GM19099 (cell line): Measurements from ENCODE around the gene NME1.

Experiments used
- POLR2A ChIP-seq: IDR thresholded peaks from 3 replicates; pipeline ENCODE4 v1.6.1; 2011; ENCODE audit warnings: low read depth; ENCODE audit not compliant: insufficient read length; ENCODE audit errors: extremely low read depth

NME1 gene

DNA sequence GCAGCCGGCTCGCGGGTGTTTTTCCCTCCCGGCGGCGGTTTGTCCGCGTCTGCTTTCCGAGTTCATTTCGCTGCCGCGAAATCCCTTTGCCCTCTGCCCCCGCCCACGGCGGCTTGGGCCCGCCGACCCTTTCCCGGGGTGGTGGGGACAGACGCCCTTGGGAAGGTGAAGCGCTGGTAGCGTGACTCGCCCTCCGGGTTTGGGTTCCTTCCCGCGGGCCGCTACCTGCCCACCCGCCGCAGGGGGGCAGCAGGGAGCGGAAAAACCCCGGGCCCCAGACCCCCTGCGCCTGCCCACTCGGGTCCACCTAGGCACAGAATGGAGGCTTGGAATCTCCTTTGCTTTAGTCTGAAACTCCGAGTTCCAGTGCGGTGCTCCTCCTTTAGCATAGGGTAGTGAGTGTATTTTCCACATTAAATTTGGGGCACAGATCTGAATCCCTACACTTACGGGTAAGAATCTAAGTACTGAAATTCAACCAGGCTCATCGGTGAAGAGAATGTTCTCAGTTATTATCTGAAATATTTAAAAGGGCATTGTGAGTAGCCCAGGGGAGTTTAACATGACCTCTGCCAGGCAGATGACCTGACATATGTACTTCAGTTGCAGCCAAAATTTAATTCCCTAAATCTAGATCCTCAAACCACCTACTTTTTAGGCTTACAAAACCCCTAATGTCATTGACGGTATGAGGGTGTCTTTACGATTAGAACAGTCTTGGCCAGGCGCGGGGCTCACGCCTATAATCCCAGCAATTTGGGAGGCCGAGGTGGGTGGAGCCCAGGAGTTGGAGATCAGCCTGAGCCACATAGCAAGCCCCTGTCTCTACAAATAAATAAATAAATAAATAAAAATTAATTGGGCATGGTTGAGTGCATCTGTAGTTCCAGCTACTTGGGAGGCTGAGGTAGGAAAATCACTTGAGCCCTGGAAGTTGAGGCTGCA lies 13.9 kb downstream of the NME1 start:
- TF ChIP-seq POLR2A = no peak

DNA sequence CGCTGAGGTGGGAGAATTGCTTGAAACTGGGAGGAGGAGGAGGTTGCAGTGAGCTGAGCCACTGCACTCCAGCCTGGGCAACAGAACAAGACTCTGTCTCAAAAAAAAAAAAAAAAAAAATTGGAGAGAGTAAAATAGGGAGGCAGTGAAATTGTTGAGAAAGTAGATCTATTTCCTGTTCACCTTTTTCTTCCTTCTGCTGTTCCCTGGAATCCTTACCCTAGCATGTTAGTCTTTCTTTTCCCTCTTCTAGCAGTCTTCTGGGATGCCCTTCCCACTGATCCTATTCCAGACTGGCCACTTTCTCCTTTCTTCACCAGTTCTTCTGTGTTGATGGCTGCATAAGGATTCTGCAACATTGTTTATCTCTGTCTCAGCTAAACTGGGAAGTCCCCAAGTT lies 16.0 kb downstream of the NME1 start:
- TF ChIP-seq POLR2A = no peak

DNA sequence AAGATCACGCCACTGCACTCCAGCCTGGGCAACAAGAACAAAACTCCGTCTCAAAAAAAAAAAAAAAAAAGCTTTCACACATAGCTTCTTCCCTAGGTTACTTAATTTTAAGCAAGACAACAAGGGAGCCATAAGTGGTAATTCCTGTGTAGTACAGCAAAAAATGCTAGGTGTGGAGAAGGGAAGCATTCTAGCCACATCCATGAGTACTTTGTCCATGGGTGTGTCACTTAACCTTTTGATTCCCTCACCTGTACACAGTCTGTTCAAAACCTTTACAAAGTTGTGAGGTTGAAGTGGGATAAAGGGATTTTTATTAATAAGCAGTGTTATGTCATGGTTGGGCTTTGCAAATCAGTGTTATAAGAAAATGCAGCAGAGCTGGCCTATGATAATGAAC lies 17.4 kb downstream of the NME1 start:
- TF ChIP-seq POLR2A = no peak

DNA sequence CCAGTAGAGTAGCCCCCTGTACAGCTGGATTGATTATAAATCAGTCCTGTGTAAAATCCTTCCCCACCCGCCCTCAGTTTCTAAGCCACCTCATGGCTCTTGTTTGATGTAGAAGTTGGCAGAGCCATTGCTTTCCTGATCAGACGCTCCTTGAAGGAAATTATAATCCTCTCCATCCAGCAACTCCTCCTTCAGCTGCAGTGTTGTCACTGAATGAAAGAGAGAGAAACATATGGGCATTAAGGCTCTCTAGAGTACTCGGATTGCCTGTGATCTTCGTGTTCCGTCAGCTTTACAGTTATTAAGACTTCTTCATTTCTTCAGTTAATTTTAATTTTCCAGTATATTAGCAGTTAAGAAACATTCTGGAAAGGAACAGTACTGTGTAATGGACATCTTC lies 27.1 kb downstream of the NME1 start:
- TF ChIP-seq POLR2A = no peak

DNA sequence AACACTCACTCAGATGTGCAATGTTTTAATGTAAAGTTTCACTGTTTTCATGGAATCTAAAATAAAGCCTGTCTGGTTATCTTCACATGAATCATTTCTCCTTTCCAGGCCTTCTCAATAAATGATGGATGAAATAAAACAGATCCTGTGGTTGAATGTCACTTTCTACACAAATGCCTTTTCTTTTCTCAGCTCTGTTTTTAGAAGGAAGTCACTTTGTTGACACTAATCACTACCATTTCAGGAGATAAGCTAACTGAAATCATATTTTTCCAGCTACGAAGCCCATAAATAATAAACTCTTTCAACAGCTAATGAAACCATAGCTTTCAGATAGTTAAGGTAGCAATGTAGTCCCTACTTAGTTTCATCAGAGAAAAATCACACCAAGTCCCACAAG lies 30.8 kb downstream of the NME1 start:
- no peak for TF ChIP-seq POLR2A

DNA sequence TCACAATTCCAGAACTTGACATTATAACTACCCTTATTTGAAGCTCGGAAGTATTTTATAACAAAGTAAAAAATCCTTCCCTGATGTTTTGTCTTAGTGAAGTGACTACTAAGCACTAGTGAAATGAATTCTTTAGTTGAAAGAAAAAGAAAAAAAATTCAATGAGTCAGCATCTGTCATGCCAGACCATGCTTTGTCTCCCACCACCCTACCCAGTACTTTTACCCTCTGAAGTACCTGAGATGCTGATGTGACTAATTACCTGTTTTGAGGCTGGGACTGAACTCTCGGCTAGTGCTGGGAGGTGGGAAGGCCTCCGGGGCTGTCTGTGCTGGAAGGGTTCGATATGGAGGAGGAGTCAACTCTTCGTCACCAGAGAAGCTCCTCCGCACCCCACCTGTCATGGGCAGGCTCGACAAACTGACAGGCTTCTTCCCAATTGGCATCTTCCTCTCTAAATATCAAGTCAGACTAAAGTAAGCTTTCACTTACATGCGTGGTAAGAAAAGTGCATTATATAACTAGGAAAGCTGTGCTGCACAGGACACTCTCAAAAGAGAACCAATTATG lies 32.5 kb downstream of the NME1 start:
- TF ChIP-seq POLR2A = no peak

DNA sequence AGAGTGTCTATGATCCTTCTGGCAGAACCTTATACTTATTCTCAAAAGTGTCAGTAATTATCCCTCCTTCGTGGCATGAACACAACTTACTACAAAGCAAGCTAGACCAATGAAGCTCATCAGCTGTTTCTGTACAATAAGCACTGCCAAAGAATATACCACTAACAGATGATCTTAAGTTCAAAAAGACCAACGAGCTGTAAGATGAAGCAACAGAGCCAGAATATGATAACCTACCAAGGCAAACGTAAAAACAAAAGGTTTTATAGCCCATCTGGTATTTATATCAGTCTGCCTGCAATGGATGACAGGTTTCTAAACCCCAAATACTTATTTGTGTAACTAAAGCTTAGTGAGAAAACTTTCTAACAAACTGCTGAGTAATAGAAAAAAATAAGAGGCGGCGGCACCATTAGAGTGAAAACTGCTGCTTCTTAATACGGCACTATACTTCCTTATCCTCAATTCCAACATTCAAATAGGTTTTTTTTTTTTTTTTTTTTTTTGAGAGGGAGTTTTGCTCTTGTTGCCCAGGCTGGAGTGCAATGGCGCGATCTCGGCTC lies 35.0 kb downstream of the NME1 start:
- no peak for TF ChIP-seq POLR2A

DNA sequence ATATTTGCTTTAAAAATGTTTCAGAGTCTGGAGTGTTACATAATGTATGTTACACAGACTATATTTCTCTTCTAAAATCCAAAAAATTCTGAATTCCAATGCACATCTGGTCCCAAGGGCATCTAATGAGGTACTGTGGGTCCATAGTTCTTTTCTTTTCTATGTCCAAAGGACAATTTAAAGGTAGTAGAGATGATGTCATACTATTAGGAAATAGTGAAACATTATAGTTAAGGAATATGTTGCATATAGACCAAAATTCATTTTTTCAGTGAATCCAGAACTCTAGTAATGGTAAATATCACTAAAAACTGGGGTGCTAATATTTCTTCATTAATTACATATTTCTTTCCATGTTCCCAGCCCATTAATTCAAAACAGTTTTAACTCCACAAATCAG lies 35.8 kb downstream of the NME1 start:
- TF ChIP-seq POLR2A = no peak

DNA sequence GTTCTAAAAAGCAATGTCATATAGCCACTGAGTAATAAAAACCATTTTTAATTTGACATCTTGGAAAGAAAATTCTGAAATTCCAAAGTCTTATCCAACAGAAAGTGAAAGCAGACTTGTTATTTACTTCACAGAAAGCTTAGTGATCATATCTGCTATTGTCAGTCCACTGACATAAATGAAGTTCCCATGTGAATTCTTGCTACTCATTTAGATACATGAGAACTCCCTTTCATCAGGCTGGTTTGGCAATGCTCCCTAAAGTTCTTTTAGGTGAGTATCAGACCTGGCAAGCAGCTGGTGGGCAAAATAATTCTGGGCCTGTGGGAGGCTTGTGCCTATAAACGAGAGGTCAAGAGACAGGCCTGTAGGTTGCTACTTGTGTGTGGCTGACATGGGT lies 36.3 kb downstream of the NME1 start:
- no peak for TF ChIP-seq POLR2A

DNA sequence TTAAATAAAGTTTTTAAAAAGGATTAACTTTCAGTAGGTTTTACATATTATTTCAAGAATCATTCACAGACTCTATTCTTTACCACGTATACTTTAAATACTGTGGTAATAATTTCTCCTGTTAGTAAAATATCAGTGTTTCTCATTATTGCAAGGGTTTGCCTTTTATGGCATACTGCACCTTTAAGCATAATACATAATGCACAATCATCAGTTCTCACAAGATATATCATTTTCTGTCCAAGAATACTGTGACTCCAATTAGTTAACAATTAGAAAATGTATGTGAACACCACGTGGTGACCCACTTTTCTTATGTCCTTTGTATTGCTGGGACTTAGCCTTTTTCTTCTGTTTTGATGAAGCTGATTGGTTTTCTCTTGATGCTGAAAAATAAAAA lies 38.5 kb downstream of the NME1 start:
- no peak for TF ChIP-seq POLR2A

DNA sequence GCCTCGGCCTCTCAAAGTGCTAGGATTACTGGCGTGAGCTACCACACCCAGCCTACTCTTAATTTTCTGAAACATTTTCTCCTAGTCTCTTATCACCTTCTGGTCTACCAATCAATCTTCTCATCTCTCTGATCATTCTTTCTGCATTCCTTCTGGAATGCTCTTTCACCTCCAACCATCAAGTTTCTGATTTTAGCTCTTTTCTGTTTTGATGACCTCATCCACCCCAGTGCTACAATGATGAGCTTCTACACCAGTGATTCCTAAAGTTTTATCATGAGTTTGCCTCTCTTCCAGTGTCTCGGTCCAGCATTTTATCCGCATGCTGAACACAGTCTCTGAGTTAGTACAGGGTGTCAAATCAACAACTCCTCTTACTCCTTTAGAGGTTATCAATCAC lies 44.4 kb downstream of the NME1 start:
- no peak for TF ChIP-seq POLR2A

DNA sequence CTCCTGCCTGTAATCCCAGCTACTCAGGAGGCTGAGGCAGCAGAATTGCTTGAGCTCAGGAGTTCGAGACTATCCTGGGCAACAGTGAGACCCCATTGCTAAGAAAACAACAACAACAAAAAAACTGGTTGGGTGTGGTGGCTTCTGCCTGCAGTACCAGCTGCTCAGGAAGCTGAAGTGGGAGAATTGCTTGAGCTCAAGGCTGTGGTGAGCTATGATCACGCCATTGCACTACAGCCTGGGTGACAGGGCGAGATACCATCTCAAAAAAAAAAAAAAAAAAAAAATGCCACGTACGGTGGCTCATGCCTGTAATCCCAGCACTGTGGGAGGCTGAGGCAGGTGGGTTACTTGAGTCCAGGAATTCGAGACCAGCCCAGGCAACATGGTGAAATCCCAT lies 46.9 kb downstream of the NME1 start:
- TF ChIP-seq POLR2A = no peak

DNA sequence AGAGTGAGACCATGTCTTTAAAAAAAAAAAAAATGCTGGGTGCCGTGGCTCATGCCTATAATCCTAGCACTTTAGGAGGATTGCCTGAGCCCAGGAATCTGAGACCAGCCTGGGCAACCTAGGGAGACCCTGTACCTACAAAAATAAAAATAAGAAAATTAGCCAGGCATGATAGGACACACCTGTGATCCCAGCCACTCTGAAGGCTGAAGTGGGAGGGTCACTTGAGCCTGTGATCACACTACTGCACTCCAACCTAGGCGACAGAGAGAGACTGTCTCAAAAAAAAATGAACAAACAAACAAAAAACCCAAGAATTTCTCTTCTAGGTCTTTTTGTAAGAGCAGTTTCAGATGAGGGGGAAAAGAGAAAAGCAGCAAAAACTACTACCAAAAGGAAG lies 47.5 kb downstream of the NME1 start:
- TF ChIP-seq POLR2A = no peak

DNA sequence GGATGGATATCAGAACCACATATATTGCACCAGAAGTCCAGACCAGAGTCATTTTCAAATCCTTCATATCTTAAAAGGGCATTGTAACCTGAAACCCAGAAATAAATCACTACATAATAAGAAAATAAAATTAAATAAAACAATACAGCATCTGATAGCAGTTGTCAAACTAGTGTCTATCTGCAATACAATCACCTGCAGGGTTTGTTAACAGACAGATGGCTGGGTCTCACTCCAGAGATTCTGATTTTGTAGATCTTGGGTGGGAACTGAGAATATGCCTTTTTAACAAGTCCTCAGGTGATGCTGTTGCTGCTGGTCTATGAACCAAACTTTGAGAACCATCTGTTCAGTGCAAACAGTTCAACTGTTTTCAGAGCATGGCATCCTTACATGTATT lies 50.5 kb downstream of the NME1 start:
- no peak for TF ChIP-seq POLR2A
